Fibroblast of pulmonary artery (primary cell): ENCODE measurements around the gene TCF21.
A peak's percentile ranks its signal among the peaks of the same experiment; 100 is the strongest.

Source experiments
- DNase-seq: peaks from one replicate; pipeline ENCODE4 v3.0.0-alpha.2; 2010; ENCODE audit warnings: low read depth
- H3K4me3 ChIP-seq: replicated peaks from 2 replicates; pipeline ENCODE4 v1.5.1; 2011; ENCODE audit warnings: low read depth, mild to moderate bottlenecking, control low read depth, low read length, moderate library complexity
- TF ChIP-seq, protein P1 (sequence below): IDR thresholded peaks from 2 replicates; pipeline ENCODE4 v1.5.1; 2011; ENCODE audit warnings: mild to moderate bottlenecking, control low read depth, low read length, inconsistent platforms; ENCODE audit errors: missing control alignments

TCF21 gene

DNA sequence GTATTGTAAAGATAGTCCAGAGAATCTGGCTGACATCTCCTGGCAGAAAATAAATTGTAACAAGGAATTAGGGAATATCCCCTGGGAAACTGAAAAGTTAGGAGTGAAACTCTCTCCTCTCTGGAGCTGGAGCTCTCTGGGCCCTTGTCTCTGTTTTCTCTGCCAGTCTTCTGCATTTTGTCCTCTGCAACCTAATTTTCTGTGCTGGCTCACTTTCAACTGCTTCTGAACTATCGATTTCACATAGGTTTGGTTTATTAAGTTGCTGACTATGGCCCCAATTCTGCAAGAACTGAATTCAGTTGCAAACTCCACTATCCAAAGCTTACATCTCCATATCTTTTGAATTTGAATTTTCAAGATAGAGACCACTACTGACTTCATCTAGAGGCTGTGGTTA, 9.3 kb downstream of the TCF21 start:
- H3K4me3 ChIP-seq: no peak overlapping the region
- TF ChIP-seq, protein P1, sequence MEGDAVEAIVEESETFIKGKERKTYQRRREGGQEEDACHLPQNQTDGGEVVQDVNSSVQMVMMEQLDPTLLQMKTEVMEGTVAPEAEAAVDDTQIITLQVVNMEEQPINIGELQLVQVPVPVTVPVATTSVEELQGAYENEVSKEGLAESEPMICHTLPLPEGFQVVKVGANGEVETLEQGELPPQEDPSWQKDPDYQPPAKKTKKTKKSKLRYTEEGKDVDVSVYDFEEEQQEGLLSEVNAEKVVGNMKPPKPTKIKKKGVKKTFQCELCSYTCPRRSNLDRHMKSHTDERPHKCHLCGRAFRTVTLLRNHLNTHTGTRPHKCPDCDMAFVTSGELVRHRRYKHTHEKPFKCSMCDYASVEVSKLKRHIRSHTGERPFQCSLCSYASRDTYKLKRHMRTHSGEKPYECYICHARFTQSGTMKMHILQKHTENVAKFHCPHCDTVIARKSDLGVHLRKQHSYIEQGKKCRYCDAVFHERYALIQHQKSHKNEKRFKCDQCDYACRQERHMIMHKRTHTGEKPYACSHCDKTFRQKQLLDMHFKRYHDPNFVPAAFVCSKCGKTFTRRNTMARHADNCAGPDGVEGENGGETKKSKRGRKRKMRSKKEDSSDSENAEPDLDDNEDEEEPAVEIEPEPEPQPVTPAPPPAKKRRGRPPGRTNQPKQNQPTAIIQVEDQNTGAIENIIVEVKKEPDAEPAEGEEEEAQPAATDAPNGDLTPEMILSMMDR: no peak
- no peak for DNase-seq

DNA sequence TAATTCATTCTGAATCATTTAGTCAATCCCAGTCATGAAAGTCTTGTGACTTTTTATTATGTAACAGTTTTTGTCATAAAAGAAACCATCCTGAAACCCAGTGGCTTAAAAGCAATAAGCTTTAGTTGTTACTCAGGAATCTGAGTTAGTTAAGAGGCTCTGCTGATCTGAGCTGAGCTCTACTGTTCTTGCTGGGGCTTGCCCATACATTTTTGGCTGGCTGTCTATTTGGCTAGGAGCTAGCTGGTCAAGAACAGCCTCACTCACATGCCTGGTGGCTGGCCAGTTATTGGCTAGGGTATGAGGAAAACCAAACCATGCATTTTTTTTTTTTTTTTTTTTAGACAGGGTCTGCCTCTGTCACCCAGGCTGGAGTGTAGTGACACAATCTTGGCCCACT, 10.6 kb downstream of the TCF21 start:
- DNase-seq: peak; percentile 59
- TF ChIP-seq, protein P1: no peak
- H3K4me3 ChIP-seq: no peak overlapping the region

DNA sequence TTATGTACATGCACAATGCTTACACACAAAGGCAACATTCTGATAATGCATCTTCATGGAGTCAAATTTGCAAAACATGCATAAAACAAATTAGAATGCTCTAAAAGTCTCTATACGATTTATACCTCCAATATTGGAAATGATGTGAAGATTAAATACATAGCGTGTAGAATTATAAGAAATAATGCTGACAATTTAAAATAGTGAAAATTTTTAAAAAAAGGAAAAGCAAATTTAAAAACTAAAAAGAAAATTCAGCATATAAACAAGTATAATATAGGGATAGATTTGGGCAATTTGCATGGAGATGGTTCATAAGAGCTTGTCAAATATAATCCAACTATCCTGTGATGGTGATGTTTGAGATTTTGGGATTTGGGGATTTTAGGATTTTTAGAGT, 14.9 kb downstream of the TCF21 start:
- TF ChIP-seq, protein P1: no peak
- H3K4me3 ChIP-seq: no peak overlapping the region
- DNase-seq: no peak

DNA sequence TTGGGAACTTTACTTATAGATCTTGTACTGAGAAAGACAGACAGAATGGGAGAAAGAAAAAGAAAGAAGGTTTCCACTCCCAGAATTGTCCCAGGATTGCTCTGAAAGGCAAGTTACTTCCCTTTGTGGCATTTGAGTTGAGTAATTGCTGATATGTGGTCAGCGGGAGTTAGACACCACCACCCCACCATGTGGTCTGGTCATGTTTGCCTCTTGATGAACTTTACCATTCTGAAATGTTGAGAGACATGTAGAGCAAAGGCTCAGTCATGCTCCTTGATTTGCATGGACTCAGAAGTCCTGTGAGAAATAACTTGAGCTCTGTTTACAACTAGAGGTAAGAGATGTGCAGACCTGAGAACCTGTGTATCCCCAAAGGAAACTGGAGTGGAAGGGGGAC, 17.1 kb downstream of the TCF21 start:
- peak; percentile 34 for DNase-seq
- TF ChIP-seq, protein P1: no peak
- H3K4me3 ChIP-seq: no peak overlapping the region

DNA sequence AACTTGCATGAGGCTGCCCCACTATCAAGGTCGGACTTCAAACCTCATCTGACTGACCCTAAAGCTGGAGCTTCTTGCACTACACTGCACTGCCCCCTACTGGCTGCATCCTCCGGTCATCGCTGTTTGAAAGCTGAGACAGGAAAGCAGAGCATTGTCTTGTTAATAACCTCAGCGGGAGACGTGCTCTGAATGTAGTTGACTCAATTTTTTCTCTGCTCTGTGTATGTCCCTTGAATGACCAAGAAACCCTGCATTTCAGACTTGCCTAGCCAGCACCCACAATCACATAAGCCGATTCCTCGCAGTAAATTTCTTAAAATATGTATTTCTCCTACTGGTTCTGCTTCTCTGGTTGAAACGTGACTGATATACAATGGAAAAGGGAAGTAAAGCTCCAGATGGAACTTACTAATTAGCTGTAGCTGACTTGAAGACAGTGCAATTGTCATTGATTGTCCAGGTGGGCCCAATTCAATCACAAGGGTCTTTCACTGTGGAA, 27.8 kb downstream of the TCF21 start:
- TF ChIP-seq, protein P1: peak; percentile 96
- H3K4me3 ChIP-seq: no peak overlapping the region
- DNase-seq: peak; percentile 95

- no peak overlapping the region for H3K4me3 ChIP-seq
- TF ChIP-seq, protein P1: no peak
- DNase-seq: no peak
Observed at GRCh38 chr6:133917781-133918180, 28.9 kb downstream of the TCF21 start.

DNA sequence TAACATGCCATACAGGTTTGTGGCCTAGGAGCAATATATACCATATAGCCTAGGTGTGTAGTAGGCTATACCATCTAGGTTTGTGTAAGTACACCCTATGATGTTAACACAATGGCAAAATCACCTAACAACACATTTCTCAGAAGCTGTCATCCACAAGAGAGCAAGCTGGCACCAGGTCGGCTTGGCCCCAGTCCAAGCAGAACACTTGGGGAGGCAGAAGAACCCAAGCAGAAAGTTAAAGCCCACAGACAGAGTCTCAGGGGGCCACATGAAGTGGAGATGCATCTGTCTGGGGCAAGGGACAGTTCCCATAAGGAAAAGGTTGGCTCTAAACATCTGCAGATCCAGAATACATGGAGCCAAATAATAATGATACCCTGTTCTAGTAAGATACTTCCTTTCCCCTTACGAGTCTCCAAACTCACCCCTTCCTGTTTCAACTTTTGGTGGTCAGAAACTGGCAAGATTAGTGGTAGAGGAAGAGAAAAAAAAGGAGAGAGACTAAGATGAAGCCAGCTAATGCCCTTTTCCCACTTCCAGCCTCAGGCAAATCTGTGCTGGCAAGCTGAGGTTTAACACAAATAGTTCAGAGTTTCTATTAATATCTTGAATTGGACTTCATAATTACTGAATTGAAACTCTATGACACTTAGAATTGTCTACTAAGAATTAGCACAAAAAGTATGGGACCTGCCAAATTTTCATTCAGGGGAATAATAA, 29.5 kb downstream of the TCF21 start:
- TF ChIP-seq, protein P1: no peak
- H3K4me3 ChIP-seq: no peak overlapping the region
- DNase-seq: no peak
